ENCODE data around the gene TLE6.

- TF ChIP-seq CTCF (CRISPR knock-in tag; IDR thresholded peaks at IDR 0.05) (no peak), GMEB1 (CRISPR knock-in tag; IDR thresholded peaks at IDR 0.05; ENCODE audit: borderline replicate concordance) (no peak)
Observed at GRCh38 chr19:3001235-3001800, 24.0 kb downstream of the TLE6 start.

Measured in HepG2 (cell line).